IMR-90 (cell line): ENCODE data around the gene SYVN1. TPM values are rescaled to one million over a fixed set of nuclear protein-coding genes. Genes with fewer than 3 reads are reported as not detected.

ENCODE experiments used
- ATAC-seq: fragments of 200-7000 bp; cut with Tn5 transposase; 2 replicates; pipeline ENCODE4 v1.9.1; 2020; ENCODE audit warnings: low read depth, mild to moderate bottlenecking, moderate library complexity
- BruUV-seq: library from RNA; stranded (reverse); fragments of 400-500 nt; replicated peaks from 2 replicates; lab custom pipeline; 2021; lab: Mats Ljungman, UMichigan
- CTCF ChIA-PET: fragments of 300-600 bp; formaldehyde crosslinking; extraction: SDS; loops from one replicate; lab custom pipeline; 2021; ENCODE audit warnings: antibody characterized with exemption; lab: Yijun Ruan, JAX
- POLR2A ChIA-PET: fragments of 300-600 bp; sonication (Branson Sonifier 250); formaldehyde crosslinking; loops from one replicate; lab custom pipeline; 2022; ENCODE audit warnings: antibody characterized with exemption; ENCODE audit not compliant: unreplicated experiment; lab: Charles Lee
- DNase-seq: peaks from one replicate; pipeline ENCODE4 v3.0.0; 2013
- H2AFZ ChIP-seq: replicated peaks from 2 replicates; pipeline ENCODE3; 2013; ENCODE audit warnings: low read length, mild to moderate bottlenecking; ENCODE audit not compliant: poor library complexity
- H2AK5ac ChIP-seq: 2 replicates; pipeline ENCODE4 v1.6.1; 2013; ENCODE audit warnings: low read depth, low read length, inconsistent platforms
- H2AK9ac ChIP-seq: replicated peaks from 2 replicates; pipeline ENCODE3; 2013; ENCODE audit warnings: mild to moderate bottlenecking, low read depth, low read length, moderate library complexity; ENCODE audit not compliant: poor library complexity
- H2BK120ac ChIP-seq: 2 replicates; pipeline ENCODE4 v1.6.1; 2013; ENCODE audit warnings: low read depth, low read length, inconsistent platforms
- H2BK15ac ChIP-seq: 3 replicates; pipeline ENCODE4 v1.6.1; 2013; ENCODE audit warnings: low read depth, low read length, inconsistent platforms
- H2BK20ac ChIP-seq: 2 replicates; pipeline ENCODE4 v1.6.1; 2013; ENCODE audit warnings: low read depth, mild to moderate bottlenecking, inconsistent platforms, low read length, moderate library complexity
- H2BK5ac ChIP-seq: 2 replicates; pipeline ENCODE4 v1.6.1; 2013; ENCODE audit warnings: mild to moderate bottlenecking, low read depth, low read length, inconsistent platforms; ENCODE audit not compliant: poor library complexity, severe bottlenecking
- H3K14ac ChIP-seq: replicated peaks from 2 replicates; pipeline ENCODE4 v1.6.1; 2013; ENCODE audit warnings: low read depth, low read length, inconsistent platforms
- H3K18ac ChIP-seq: 2 replicates; pipeline ENCODE4 v1.6.1; 2013; ENCODE audit warnings: low read depth, low read length, control low read depth
- H3K23ac ChIP-seq: 2 replicates; pipeline ENCODE4 v1.6.1; 2013; ENCODE audit warnings: low read depth, low read length, inconsistent platforms
- H3K27ac ChIP-seq: 2 replicates; pipeline ENCODE4 v1.5.1; 2013; ENCODE audit warnings: mild to moderate bottlenecking, control low read depth, low read length; ENCODE audit not compliant: insufficient read depth
- H3K27me3 ChIP-seq: 2 replicates; pipeline ENCODE4 v1.6.1; 2013; ENCODE audit warnings: low read length; ENCODE audit not compliant: control insufficient read depth, insufficient read depth
- H3K36me3 ChIP-seq: 2 replicates; pipeline ENCODE4 v1.6.1; 2013; ENCODE audit warnings: low read length, mixed read lengths; ENCODE audit not compliant: control insufficient read depth, insufficient read depth
- H3K4ac ChIP-seq: 2 replicates; pipeline ENCODE4 v1.6.1; 2013; ENCODE audit warnings: low read depth, low read length, inconsistent platforms
- H3K4me1 ChIP-seq: 2 replicates; pipeline ENCODE4 v1.6.1; 2013; ENCODE audit warnings: low read length, mixed read lengths; ENCODE audit not compliant: control insufficient read depth, insufficient read depth
- H3K4me2 ChIP-seq: 2 replicates; pipeline ENCODE4 v1.6.1; 2013; ENCODE audit warnings: low read depth, mild to moderate bottlenecking, control low read depth, low read length, moderate library complexity
- H3K4me3 ChIP-seq: 2 replicates; pipeline ENCODE4 v1.5.1; 2013; ENCODE audit warnings: low read depth, mild to moderate bottlenecking, control low read depth, low read length, moderate library complexity; ENCODE audit not compliant: insufficient read depth
- H3K56ac ChIP-seq: 2 replicates; pipeline ENCODE4 v1.6.1; 2013; ENCODE audit warnings: low read length, inconsistent platforms; ENCODE audit not compliant: insufficient read depth; ENCODE audit errors: extremely low read depth
- H3K79me1 ChIP-seq, 2 experiments: 2 replicates each; pipeline ENCODE4 v1.6.1; 2013; ENCODE audit warnings: low read length in 2 of 2, inconsistent platforms in 1 of 2, low read depth in 1 of 2
- H3K9ac ChIP-seq: 2 replicates; pipeline ENCODE4 v1.6.1; 2013; ENCODE audit warnings: low read depth, low read length, control low read depth
- H3K9me1 ChIP-seq: 2 replicates; pipeline ENCODE4 v1.6.1; 2013; ENCODE audit warnings: low read length, inconsistent platforms; ENCODE audit not compliant: insufficient read depth
- H3K9me3 ChIP-seq: 2 replicates; pipeline ENCODE4 v1.6.1; 2013; ENCODE audit warnings: low read length; ENCODE audit not compliant: control insufficient read depth, insufficient read depth
- H4K20me1 ChIP-seq: 2 replicates; pipeline ENCODE4 v1.6.1; 2013; ENCODE audit warnings: low read length, inconsistent platforms; ENCODE audit not compliant: insufficient read depth
- H4K5ac ChIP-seq: 2 replicates; pipeline ENCODE4 v1.6.1; 2013; ENCODE audit warnings: mild to moderate bottlenecking, low read depth, low read length, control low read depth
- H4K8ac ChIP-seq, 2 experiments: 2 replicates each; pipeline ENCODE4 v1.6.1; 2013; ENCODE audit warnings: low read depth in 2 of 2, low read length in 2 of 2, control low read depth in 1 of 2, inconsistent platforms in 1 of 2
- H4K91ac ChIP-seq: 2 replicates; pipeline ENCODE4 v1.6.1; 2013; ENCODE audit warnings: low read depth, low read length, inconsistent platforms; ENCODE audit not compliant: insufficient read depth
- CHD1 ChIP-seq: IDR thresholded peaks from 2 replicates; pipeline ENCODE4 v1.6.1; 2012; ENCODE audit warnings: low read depth, low read length, improper control_type of control experiment
- CTCF ChIP-seq: conservative IDR thresholded peaks from 2 replicates; pipeline ENCODE4 v1.5.1; 2012; ENCODE audit warnings: mild to moderate bottlenecking, low read depth, low read length, improper control_type of control experiment
- POLR2A ChIP-seq: IDR thresholded peaks from 2 replicates; pipeline ENCODE4 v1.6.1; 2012; ENCODE audit warnings: mild to moderate bottlenecking, low read depth, low read length
- RFX5 ChIP-seq: IDR thresholded peaks from 2 replicates; pipeline ENCODE4 v1.8.0; 2012; ENCODE audit warnings: low read depth, mild to moderate bottlenecking, low read length, moderate library complexity
- WGBS, 2 experiments: methylation state at CpG; one replicate each; pipeline versions ENCODE4 v1.1.5 to v1.1.7; 2013; ENCODE audit warnings: missing lambda C conversion rate in 2 of 2; ENCODE audit not compliant: insufficient read length in 1 of 2; ENCODE audit errors: extremely low coverage in 2 of 2; 5-methylcytosine and 5-hydroxymethylcytosine counted together
- dilution Hi-C: fragments of 300-500 bp; cut with HindIII; formaldehyde crosslinking; loops from one replicate; pipeline ENCODE4 v1.14.3; 2018; ENCODE audit warnings: low sequenced_read_pairs; ENCODE audit not compliant: unreplicated experiment
- in situ Hi-C: fragments of 300-500 bp; cut with MboI; formaldehyde crosslinking; loops from 3 replicates; pipeline ENCODE4 v1.14.3; 2019; ENCODE audit warnings: low sequenced_read_pairs, inconsistent platforms, mixed read lengths
- intact Hi-C: fragments of 100-400 bp; cut with micrococcal nuclease; formaldehyde crosslinking; loops from 2 replicates; pipeline ENCODE4 v1.10.0; 2022
- polyA plus RNA-seq, 3 experiments: library from polyadenylated mRNA; depleted of rRNA; stranded (reverse); fragments of >200 nt; gene quantifications; 2 replicates each; pipeline ENCODE4 v1.2.3, GENCODE V29; 2012; ENCODE audit warnings: low replicate concordance in 1 of 3
- total RNA-seq: library from RNA; depleted of rRNA; stranded (reverse); fragments of >200 nt; gene quantifications from 2 replicates; pipeline ENCODE4 v1.2.3, GENCODE V29; 2012

Gene SYVN1
- total and polyA plus RNA-seq, 2 of the 4 experiments (the other 2 are of a cell fraction) = 9.5 to 52.9 TPM

- H3K4ac ChIP-seq = no peak overlapping the region
- H2BK120ac ChIP-seq = no peak overlapping the region
- H2BK20ac ChIP-seq = no peak overlapping the region
- H3K4me1 ChIP-seq = peaks cover under 1% of the 10 kb centered on the region; the same call in 1 of the 2 replicates
- H4K91ac ChIP-seq = no peak overlapping the region
- H3K27me3 ChIP-seq = 0 out of 2 replicates have a peak, but pooled peaks cover 2% of the 10 kb centered on the region
- ATAC-seq = no peak
- no peak overlapping the region for H3K4me3 ChIP-seq
- dilution Hi-C loops = no loop called here
- no peak overlapping the region for H2BK5ac ChIP-seq
- no peak overlapping the region for H3K9ac ChIP-seq
- CTCF ChIA-PET = no interaction called here
- no CpG with 5 or more reads among the region's 3 CpGs for WGBS, 2 experiments
- no peaks in the 10 kb centered on the region for H3K36me3 ChIP-seq
- H2AFZ ChIP-seq = no peak overlapping the region
- H4K20me1 ChIP-seq = no peaks in the 10 kb centered on the region
- H3K4me2 ChIP-seq = no peak overlapping the region
- H4K8ac ChIP-seq = no peak overlapping the region
- in situ Hi-C loops = no loop called here
- no TSS peak for BruUV-seq
- no peaks in the 10 kb centered on the region for H3K9me3 ChIP-seq
- no peak overlapping the region for H3K56ac ChIP-seq
- H2AK9ac ChIP-seq = no peak overlapping the region
- no peak overlapping the region for H2AK5ac ChIP-seq
- H3K9me1 ChIP-seq = no peaks in the 10 kb centered on the region
- no peak overlapping the region for H3K23ac ChIP-seq
- no peak overlapping the region for H3K14ac ChIP-seq
- DNase-seq = no peak
- no peak for TF ChIP-seq CHD1
- TF ChIP-seq POLR2A = no peak
- no peak for TF ChIP-seq CTCF
- no peak for TF ChIP-seq RFX5
- POLR2A ChIA-PET = no interaction called here
- no peak overlapping the region for H2BK15ac ChIP-seq
- H4K5ac ChIP-seq = no peak overlapping the region
- H3K27ac ChIP-seq = no peak overlapping the region
- no peak overlapping the region for H3K18ac ChIP-seq
- intact Hi-C loops = no loop called here
- no peaks in the 10 kb centered on the region for H3K79me1 ChIP-seq
Measured at GRCh38 chr11:65160643-65161042, 26.3 kb upstream of the SYVN1 start.
